HCT116 (cell line): ENCODE measurements around the gene TBL2. TPM values are rescaled to one million over a fixed set of nuclear protein-coding genes. Genes with fewer than 3 reads are reported as not detected.

ENCODE experiments used
- ATAC-seq: fragments of 200-7000 bp; cut with Tn5 transposase; 2 replicates; pipeline ENCODE4 v1.9.1; 2020; ENCODE audit warnings: mild to moderate bottlenecking, moderate library complexity
- BruUV-seq: library from RNA; stranded (reverse); fragments of 400-500 nt; replicated peaks from 2 replicates; lab custom pipeline; 2021; lab: Mats Ljungman, UMichigan
- CTCF ChIA-PET: fragments of 300-600 bp; sonication (Branson Sonifier 250); formaldehyde crosslinking; loops from one replicate; lab custom pipeline; 2021; ENCODE audit warnings: antibody characterized with exemption; lab: Charles Lee
- POLR2A ChIA-PET: fragments of 300-600, 350-600 bp; sonication (Branson Sonifier 250); formaldehyde crosslinking; loops from one replicate; lab custom pipeline; 2021; ENCODE audit warnings: antibody characterized with exemption; lab: Charles Lee
- RAD21 ChIA-PET, 2 experiments: fragments of 300-600 bp; sonication (Branson Sonifier 250); formaldehyde crosslinking; loops; one replicate each; lab custom pipeline; 2023; ENCODE audit warnings: low total read pairs in 2 of 2; ENCODE audit not compliant: uncharacterized antibody in 2 of 2, unreplicated experiment in 2 of 2, low non-redundant PET in 1 of 2; lab: Charles Lee
- DNase-seq: peaks from one replicate; pipeline ENCODE4 v3.0.0-alpha.2; 2010; ENCODE audit warnings: low read depth, low spot score
- H2AFZ ChIP-seq: fragments of 200-600 bp; shearing (Covaris generic), sonication (generic); 2 replicates; pipeline ENCODE4 v1.6.1; 2017; ENCODE audit warnings: low read depth, mixed run types, mixed read lengths, antibody characterized with exemption, low read length; ENCODE audit not compliant: poor library complexity, severe bottlenecking
- H3K27ac ChIP-seq: 2 replicates; pipeline ENCODE4 v1.5.1; 2012; ENCODE audit warnings: low read depth, low read length
- H3K27me3 ChIP-seq: fragments of 200-600 bp; sonication (generic); 2 replicates; pipeline ENCODE4 v1.6.1; 2016; ENCODE audit warnings: mixed run types, low read length, mixed read lengths; ENCODE audit not compliant: insufficient read depth
- H3K36me3 ChIP-seq, 2 experiments: fragments of 200-500 bp in 1 of 2; fragments of 200-600 bp in 1 of 2; sonication (Bioruptor generic) in 1 of 2; sonication (generic) in 1 of 2; 2 replicates each; pipeline versions ENCODE4 v1.5.1 to v1.6.1; 2014 to 2016; ENCODE audit warnings: low read length in 2 of 2, inconsistent platforms in 1 of 2, mixed read lengths in 1 of 2, mixed run types in 1 of 2; ENCODE audit not compliant: insufficient read depth in 2 of 2, control insufficient read depth in 1 of 2
- H3K4me1 ChIP-seq, 2 experiments: fragments of 200-600 bp in 1 of 2; sonication (generic) in 1 of 2; 2 replicates each; pipeline versions ENCODE4 v1.5.1 to v1.6.1; 2012 to 2017; ENCODE audit warnings: low read length in 2 of 2, inconsistent platforms in 1 of 2, mild to moderate bottlenecking in 1 of 2, mixed read lengths in 1 of 2, mixed run types in 1 of 2, moderate library complexity in 1 of 2; ENCODE audit not compliant: insufficient read depth in 2 of 2, control insufficient read depth in 1 of 2
- H3K4me2 ChIP-seq: fragments of 200-600 bp; sonication (generic); 2 replicates; pipeline ENCODE4 v1.6.1; 2017; ENCODE audit warnings: mixed run types, low read length, mixed read lengths
- H3K4me3 ChIP-seq, 2 experiments: fragments of 200-600 bp in 1 of 2; sonication (generic) in 1 of 2; replicated peaks in 1 of 2; 2 replicates each; pipeline ENCODE4 v1.5.1; 2011 to 2016; ENCODE audit warnings: low read length in 2 of 2, control low read depth in 1 of 2, low read depth in 1 of 2, mild to moderate bottlenecking in 1 of 2, mixed read lengths in 1 of 2, mixed run types in 1 of 2
- H3K79me2 ChIP-seq: fragments of 200-600 bp; sonication (generic); 2 replicates; pipeline ENCODE4 v1.6.1; 2017; ENCODE audit warnings: mild to moderate bottlenecking, mixed run types, low read length, moderate library complexity, mixed read lengths; ENCODE audit not compliant: insufficient read depth
- H3K9ac ChIP-seq: fragments of 200-600 bp; sonication (generic); 2 replicates; pipeline ENCODE4 v1.6.1; 2016; ENCODE audit warnings: low read length, mixed read lengths
- H3K9me2 ChIP-seq: fragments of 200-600 bp; sonication (generic), shearing (Covaris generic); 2 replicates; pipeline ENCODE4 v1.6.1; 2017; ENCODE audit warnings: mixed run types, mild to moderate bottlenecking, moderate library complexity; ENCODE audit not compliant: insufficient read depth
- H3K9me3 ChIP-seq, 2 experiments: fragments of 200-500 bp in 1 of 2; fragments of 200-600 bp in 1 of 2; sonication (Bioruptor generic) in 1 of 2; sonication (generic) in 1 of 2; 2 replicates each; pipeline ENCODE4 v1.6.1; 2014 to 2017; ENCODE audit warnings: low read length in 2 of 2, mixed read lengths in 2 of 2, inconsistent platforms in 1 of 2, low read depth in 1 of 2, mild to moderate bottlenecking in 1 of 2, mixed run types in 1 of 2, moderate library complexity in 1 of 2; ENCODE audit not compliant: control insufficient read depth in 1 of 2, insufficient read depth in 1 of 2
- H4K20me1 ChIP-seq: fragments of 200-600 bp; sonication (generic), shearing (Covaris generic); 2 replicates; pipeline ENCODE4 v1.6.1; 2017; ENCODE audit warnings: mixed run types, mild to moderate bottlenecking, moderate library complexity; ENCODE audit not compliant: insufficient read depth
- CBX3 ChIP-seq: IDR thresholded peaks from 2 replicates; pipeline ENCODE4 v1.6.1; 2012; ENCODE audit warnings: low read depth
- CEBPB ChIP-seq: IDR thresholded peaks from 2 replicates; pipeline ENCODE4 v1.6.1; 2012; ENCODE audit warnings: low read depth
- EZH2phosphoT487 ChIP-seq: fragments of 200-600 bp; IDR thresholded peaks from 2 replicates; pipeline ENCODE4 v1.6.1; 2018; ENCODE audit warnings: antibody characterized with exemption, borderline replicate concordance
- FOSL1 ChIP-seq: IDR thresholded peaks from 2 replicates; pipeline ENCODE4 v1.6.1; 2012; ENCODE audit warnings: low read depth
- JUND ChIP-seq: IDR thresholded peaks from 2 replicates; pipeline ENCODE4 v1.6.1; 2012
- POLR2AphosphoS5 ChIP-seq: IDR thresholded peaks from 2 replicates; pipeline ENCODE4 v1.6.1; 2011; ENCODE audit warnings: mild to moderate bottlenecking, low read depth, low read length, moderate library complexity
- RAD21 ChIP-seq: IDR thresholded peaks from 2 replicates; pipeline ENCODE4 v1.6.1; 2012; ENCODE audit warnings: low read depth, mild to moderate bottlenecking
- SP1 ChIP-seq: IDR thresholded peaks from 2 replicates; pipeline ENCODE4 v1.6.1; 2012; ENCODE audit warnings: low read depth
- TCF7L2 ChIP-seq: IDR thresholded peaks from 2 replicates; pipeline ENCODE4 v1.7.0; 2011; ENCODE audit warnings: borderline replicate concordance, inconsistent platforms; ENCODE audit not compliant: insufficient read depth, insufficient read length; ENCODE audit errors: extremely low read depth
- ZFX ChIP-seq: fragments of 450-650 bp; IDR thresholded peaks from 2 replicates; pipeline ENCODE4 v1.6.1; 2017
- intact Hi-C: fragments of 100-400 bp; cut with micrococcal nuclease; formaldehyde crosslinking; loops from 2 replicates; pipeline ENCODE4 v1.10.0; 2022
- total RNA-seq: library from RNA; stranded (reverse); gene quantifications from one replicate; pipeline ENCODE4 v1.2.1, GENCODE V29; 2021; ENCODE audit not compliant: unreplicated experiment
- TF ChIP-seq, protein P1 (sequence below): IDR thresholded peaks from 2 replicates; pipeline ENCODE4 v1.6.1; 2012
- TF ChIP-seq, protein P2 (sequence below): IDR thresholded peaks from 2 replicates; pipeline ENCODE4 v1.6.1; 2012
- TF ChIP-seq, protein P3 (sequence below), 3 experiments: fragments of 200-600 bp in 1 of 3; sonication (generic) in 1 of 3; IDR thresholded peaks in 2 of 3; conservative IDR thresholded peaks in 1 of 3; 2 replicates each; pipeline ENCODE4 v1.5.1; 2012 to 2017; ENCODE audit warnings: low read depth in 2 of 3, low read length in 2 of 3, antibody characterized with exemption in 1 of 3, borderline replicate concordance in 1 of 3, control low read depth in 1 of 3, mild to moderate bottlenecking in 1 of 3, mixed read lengths in 1 of 3, mixed run types in 1 of 3, moderate library complexity in 1 of 3; ENCODE audit not compliant: insufficient read depth in 1 of 3
- TF ChIP-seq, protein P4 (sequence below): IDR thresholded peaks from 2 replicates; pipeline ENCODE4 v1.6.1; 2012; ENCODE audit warnings: low read depth
- TF ChIP-seq, protein P5 (sequence below): IDR thresholded peaks from 2 replicates; pipeline ENCODE4 v1.6.1; 2011; ENCODE audit warnings: mild to moderate bottlenecking, low read length, moderate library complexity; ENCODE audit not compliant: insufficient replicate concordance; ENCODE audit errors: extremely low read depth

TBL2 gene
- total RNA-seq, 1 experiment from 2014 or later, result 55.0 TPM

DNA sequence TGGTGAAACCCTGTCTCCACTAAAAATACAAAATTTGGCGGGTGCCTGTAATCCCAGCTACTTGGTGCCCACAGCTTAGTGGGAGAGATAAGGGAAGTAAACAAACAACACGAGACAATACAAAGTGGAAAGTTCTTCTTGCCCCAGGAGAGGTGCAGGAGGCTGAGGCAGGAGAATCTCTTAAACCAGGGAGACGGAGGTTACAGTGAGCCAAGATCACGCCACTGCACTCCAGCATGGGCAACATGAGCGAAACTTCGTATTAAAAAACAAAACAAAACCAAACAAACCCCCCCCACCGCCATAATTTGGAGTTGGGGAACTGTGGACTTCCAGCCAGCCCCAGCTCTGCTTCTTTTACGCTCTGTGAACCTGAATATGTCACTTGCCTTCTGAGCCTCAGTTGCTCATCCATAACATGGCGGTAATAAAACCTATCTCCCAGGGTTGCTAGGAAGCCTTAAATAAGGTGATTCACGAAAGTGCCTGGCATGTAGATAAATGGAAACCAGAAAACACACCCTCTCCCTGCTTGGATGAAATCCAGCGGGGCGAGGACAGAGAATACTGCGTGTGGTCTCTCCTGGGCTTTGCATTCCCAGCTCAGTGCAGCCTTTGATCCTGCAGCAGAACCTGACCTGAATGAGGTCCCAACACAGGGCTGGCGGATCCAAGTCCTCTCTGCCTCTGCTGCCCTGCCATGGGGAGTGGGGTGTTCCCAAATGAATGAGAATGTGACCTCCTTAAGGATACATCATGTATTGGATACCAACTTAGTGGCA is 35.8 kb upstream of the TBL2 start:
- intact Hi-C loops, result no loop called here
- DNase-seq (no peak), ATAC-seq (no peak)
- ChIA-PET CTCF (interaction anchor here (1.1 kb wide), 1 partner anchor 92 kb away, joined by 3 read pairs; no protein-coding TSS in a partner anchor), RAD21 (no interaction called here), POLR2A (no interaction called here)
- Histone ChIP-seq H3K9ac (no peak overlapping the region), H3K4me1 (peaks cover 19 to 21% of the 10 kb centered on the region in 2 experiments), H2AFZ (no peak overlapping the region), H3K4me2 (no peak overlapping the region), H3K9me2 (no peaks in the 10 kb centered on the region), H3K27ac (no peak overlapping the region), H3K79me2 (peaks cover 3% of the 10 kb centered on the region; the same call in 1 of the 2 replicates), H3K27me3 (no peaks in the 10 kb centered on the region), H3K4me3 (no peak overlapping the region), H3K36me3 (peaks cover 4 to 10% of the 10 kb centered on the region in 2 experiments; a peak in 3 of 4 replicates), H3K9me3 (no peaks in the 10 kb centered on the region), H4K20me1 (no peaks in the 10 kb centered on the region)
- BruUV-seq, result TSS peak; percentile 29
- TF ChIP-seq POLR2AphosphoS5 (no peak), JUND (no peak), CBX3 (no peak), ZFX (no peak), CEBPB (no peak), FOSL1 (no peak), SP1 (no peak), EZH2phosphoT487 (no peak), TCF7L2 (no peak), RAD21 (no peak)
- TF ChIP-seq, protein P1, sequence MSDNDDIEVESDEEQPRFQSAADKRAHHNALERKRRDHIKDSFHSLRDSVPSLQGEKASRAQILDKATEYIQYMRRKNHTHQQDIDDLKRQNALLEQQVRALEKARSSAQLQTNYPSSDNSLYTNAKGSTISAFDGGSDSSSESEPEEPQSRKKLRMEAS, result no peak
- TF ChIP-seq, protein P2, sequence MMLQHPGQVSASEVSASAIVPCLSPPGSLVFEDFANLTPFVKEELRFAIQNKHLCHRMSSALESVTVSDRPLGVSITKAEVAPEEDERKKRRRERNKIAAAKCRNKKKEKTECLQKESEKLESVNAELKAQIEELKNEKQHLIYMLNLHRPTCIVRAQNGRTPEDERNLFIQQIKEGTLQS, result no peak
- TF ChIP-seq, protein P3, sequence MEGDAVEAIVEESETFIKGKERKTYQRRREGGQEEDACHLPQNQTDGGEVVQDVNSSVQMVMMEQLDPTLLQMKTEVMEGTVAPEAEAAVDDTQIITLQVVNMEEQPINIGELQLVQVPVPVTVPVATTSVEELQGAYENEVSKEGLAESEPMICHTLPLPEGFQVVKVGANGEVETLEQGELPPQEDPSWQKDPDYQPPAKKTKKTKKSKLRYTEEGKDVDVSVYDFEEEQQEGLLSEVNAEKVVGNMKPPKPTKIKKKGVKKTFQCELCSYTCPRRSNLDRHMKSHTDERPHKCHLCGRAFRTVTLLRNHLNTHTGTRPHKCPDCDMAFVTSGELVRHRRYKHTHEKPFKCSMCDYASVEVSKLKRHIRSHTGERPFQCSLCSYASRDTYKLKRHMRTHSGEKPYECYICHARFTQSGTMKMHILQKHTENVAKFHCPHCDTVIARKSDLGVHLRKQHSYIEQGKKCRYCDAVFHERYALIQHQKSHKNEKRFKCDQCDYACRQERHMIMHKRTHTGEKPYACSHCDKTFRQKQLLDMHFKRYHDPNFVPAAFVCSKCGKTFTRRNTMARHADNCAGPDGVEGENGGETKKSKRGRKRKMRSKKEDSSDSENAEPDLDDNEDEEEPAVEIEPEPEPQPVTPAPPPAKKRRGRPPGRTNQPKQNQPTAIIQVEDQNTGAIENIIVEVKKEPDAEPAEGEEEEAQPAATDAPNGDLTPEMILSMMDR (IDR thresholded peaks at IDR 0.05 in 2 of 3, conservative IDR thresholded peaks at IDR 0.05 in 1 of 3; ENCODE audit: borderline replicate concordance in 1 of 3, insufficient read depth in 1 of 3, low read depth in 2 of 3, low read length in 2 of 3), result no peak
- TF ChIP-seq, protein P4, sequence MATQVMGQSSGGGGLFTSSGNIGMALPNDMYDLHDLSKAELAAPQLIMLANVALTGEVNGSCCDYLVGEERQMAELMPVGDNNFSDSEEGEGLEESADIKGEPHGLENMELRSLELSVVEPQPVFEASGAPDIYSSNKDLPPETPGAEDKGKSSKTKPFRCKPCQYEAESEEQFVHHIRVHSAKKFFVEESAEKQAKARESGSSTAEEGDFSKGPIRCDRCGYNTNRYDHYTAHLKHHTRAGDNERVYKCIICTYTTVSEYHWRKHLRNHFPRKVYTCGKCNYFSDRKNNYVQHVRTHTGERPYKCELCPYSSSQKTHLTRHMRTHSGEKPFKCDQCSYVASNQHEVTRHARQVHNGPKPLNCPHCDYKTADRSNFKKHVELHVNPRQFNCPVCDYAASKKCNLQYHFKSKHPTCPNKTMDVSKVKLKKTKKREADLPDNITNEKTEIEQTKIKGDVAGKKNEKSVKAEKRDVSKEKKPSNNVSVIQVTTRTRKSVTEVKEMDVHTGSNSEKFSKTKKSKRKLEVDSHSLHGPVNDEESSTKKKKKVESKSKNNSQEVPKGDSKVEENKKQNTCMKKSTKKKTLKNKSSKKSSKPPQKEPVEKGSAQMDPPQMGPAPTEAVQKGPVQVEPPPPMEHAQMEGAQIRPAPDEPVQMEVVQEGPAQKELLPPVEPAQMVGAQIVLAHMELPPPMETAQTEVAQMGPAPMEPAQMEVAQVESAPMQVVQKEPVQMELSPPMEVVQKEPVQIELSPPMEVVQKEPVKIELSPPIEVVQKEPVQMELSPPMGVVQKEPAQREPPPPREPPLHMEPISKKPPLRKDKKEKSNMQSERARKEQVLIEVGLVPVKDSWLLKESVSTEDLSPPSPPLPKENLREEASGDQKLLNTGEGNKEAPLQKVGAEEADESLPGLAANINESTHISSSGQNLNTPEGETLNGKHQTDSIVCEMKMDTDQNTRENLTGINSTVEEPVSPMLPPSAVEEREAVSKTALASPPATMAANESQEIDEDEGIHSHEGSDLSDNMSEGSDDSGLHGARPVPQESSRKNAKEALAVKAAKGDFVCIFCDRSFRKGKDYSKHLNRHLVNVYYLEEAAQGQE, result no peak
- TF ChIP-seq, protein P5, sequence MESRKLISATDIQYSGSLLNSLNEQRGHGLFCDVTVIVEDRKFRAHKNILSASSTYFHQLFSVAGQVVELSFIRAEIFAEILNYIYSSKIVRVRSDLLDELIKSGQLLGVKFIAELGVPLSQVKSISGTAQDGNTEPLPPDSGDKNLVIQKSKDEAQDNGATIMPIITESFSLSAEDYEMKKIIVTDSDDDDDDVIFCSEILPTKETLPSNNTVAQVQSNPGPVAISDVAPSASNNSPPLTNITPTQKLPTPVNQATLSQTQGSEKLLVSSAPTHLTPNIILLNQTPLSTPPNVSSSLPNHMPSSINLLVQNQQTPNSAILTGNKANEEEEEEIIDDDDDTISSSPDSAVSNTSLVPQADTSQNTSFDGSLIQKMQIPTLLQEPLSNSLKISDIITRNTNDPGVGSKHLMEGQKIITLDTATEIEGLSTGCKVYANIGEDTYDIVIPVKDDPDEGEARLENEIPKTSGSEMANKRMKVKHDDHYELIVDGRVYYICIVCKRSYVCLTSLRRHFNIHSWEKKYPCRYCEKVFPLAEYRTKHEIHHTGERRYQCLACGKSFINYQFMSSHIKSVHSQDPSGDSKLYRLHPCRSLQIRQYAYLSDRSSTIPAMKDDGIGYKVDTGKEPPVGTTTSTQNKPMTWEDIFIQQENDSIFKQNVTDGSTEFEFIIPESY, result no peak
